SK-N-MC (cell line): ENCODE data around the gene OPN1MW3.
"Not testable (repeated sequence)": the region's sequence is repeated elsewhere in the genome, so short reads cannot be mapped to it uniquely, and the experiment has no call there.

Source experiments
- DNase-seq: peaks from one replicate; pipeline ENCODE4 v3.0.0-alpha.2; 2011; ENCODE audit warnings: low read depth, low spot score
- H3K27ac ChIP-seq: fragments of 200-600 bp; sonication (generic); 2 replicates; pipeline ENCODE4 v1.5.1; 2016; ENCODE audit warnings: mixed run types
- H3K36me3 ChIP-seq: fragments of 200-600 bp; sonication (generic); 2 replicates; pipeline ENCODE4 v1.6.1; 2017; ENCODE audit warnings: antibody characterized with exemption, low read length, mixed read lengths; ENCODE audit not compliant: insufficient read depth
- H3K4me3 ChIP-seq: fragments of 200-600 bp; sonication (generic); 2 replicates; pipeline ENCODE4 v1.5.1; 2016
- H3K9ac ChIP-seq: fragments of 200-600 bp; sonication (generic); 2 replicates; pipeline ENCODE4 v1.8.0; 2017; ENCODE audit warnings: mixed run types, mixed read lengths; ENCODE audit not compliant: insufficient read length
- H3K9me3 ChIP-seq: fragments of 200-600 bp; sonication (generic); 2 replicates; pipeline ENCODE4 v1.6.1; 2017; ENCODE audit warnings: low read depth, mild to moderate bottlenecking, antibody characterized with exemption, low read length, moderate library complexity, mixed read lengths
- EZH2 ChIP-seq: fragments of 200-600 bp; sonication (generic); IDR thresholded peaks from one replicate; pipeline ENCODE4 v1.6.1; 2017; ENCODE audit warnings: antibody characterized with exemption
- FOXP2 ChIP-seq: optimal IDR thresholded peaks from 2 replicates; pipeline ENCODE3; 2011; ENCODE audit warnings: mild to moderate bottlenecking, moderate library complexity; ENCODE audit not compliant: insufficient read depth; ENCODE audit errors: extremely low read length, control extremely low read depth
- POLR2AphosphoS5 ChIP-seq: IDR thresholded peaks from 2 replicates; pipeline ENCODE4 v1.6.1; 2012; ENCODE audit warnings: mild to moderate bottlenecking, low read depth, low read length, borderline replicate concordance

Gene OPN1MW3

GRCh38 chrX:154263072-154263471 lies 5.7 kb downstream of the OPN1MW3 start:
- H3K9ac ChIP-seq, H3K36me3 ChIP-seq, H3K9me3 ChIP-seq, H3K4me3 ChIP-seq, H3K27ac ChIP-seq, DNase-seq: not testable (repeated sequence)

GRCh38 chrX:154269245-154269644 lies 11.9 kb downstream of the OPN1MW3 start:
- not testable (repeated sequence) for H3K9me3 ChIP-seq, H3K9ac ChIP-seq, H3K36me3 ChIP-seq, H3K4me3 ChIP-seq, DNase-seq, H3K27ac ChIP-seq

GRCh38 chrX:154284489-154285338 lies 27.3 kb downstream of the OPN1MW3 start:
- not testable (repeated sequence) for H3K4me3 ChIP-seq, H3K9ac ChIP-seq, DNase-seq, H3K27ac ChIP-seq, H3K36me3 ChIP-seq, H3K9me3 ChIP-seq

GRCh38 chrX:154286406-154286805 lies 29.0 kb downstream of the OPN1MW3 start:
- not testable (repeated sequence) for H3K9ac ChIP-seq, H3K36me3 ChIP-seq, DNase-seq, H3K9me3 ChIP-seq, H3K4me3 ChIP-seq, H3K27ac ChIP-seq

- Histone ChIP-seq H3K9ac (no peak within 1 kb of the TSS), H3K9me3 (no peaks in the 10 kb centered on the region), H3K36me3 (no peaks in the 10 kb centered on the region), H3K4me3 (no peak within 1 kb of the TSS), H3K27ac (no peak within 1 kb of the TSS)
- DNase-seq: no peak
- TF ChIP-seq POLR2AphosphoS5 (no peak), FOXP2 (no peak), EZH2 (no peak)
Observed at GRCh38 chrX:154294791-154295574, 37.6 kb downstream of the OPN1MW3 start, which contains the start of gene TEX28. TEX28 (minus strand) TSS chrX:154295124; CDS start chrX:154292117, 3,007 bp downstream.

- H3K9ac ChIP-seq: no peak within 1 kb of the TSS
- no peak for DNase-seq
- no peak within 1 kb of the TSS for H3K27ac ChIP-seq
- H3K36me3 ChIP-seq: no peaks in the 10 kb centered on the region
- no peaks in the 10 kb centered on the region for H3K9me3 ChIP-seq
- TF ChIP-seq EZH2 (no peak), FOXP2 (no peak)
- no peak within 1 kb of the TSS for H3K4me3 ChIP-seq
Observed at GRCh38 chrX:154295664-154296310, 38.4 kb downstream of the OPN1MW3 start, which contains the start of gene TKTL1. TKTL1 (plus strand) TSS chrX:154295795; CDS start chrX:154295860, 65 bp downstream.

- H3K4me3 ChIP-seq: no peak overlapping the region
- H3K36me3 ChIP-seq: no peaks in the 10 kb centered on the region
- H3K9ac ChIP-seq: no peak overlapping the region
- H3K27ac ChIP-seq: no peak overlapping the region
- TF ChIP-seq FOXP2 (no peak), EZH2 (no peak), POLR2AphosphoS5 (no peak)
- DNase-seq: no peak
- no peaks in the 10 kb centered on the region for H3K9me3 ChIP-seq
Observed at GRCh38 chrX:154296731-154297130, 39.3 kb downstream of the OPN1MW3 start.

GRCh38 chrX:154298312-154298711 lies 40.9 kb downstream of the OPN1MW3 start:
- DNase-seq: no peak
- H3K36me3 ChIP-seq: no peaks in the 10 kb centered on the region
- H3K27ac ChIP-seq: no peak overlapping the region
- TF ChIP-seq FOXP2 (no peak), POLR2AphosphoS5 (no peak), EZH2 (no peak)
- H3K9ac ChIP-seq: no peak overlapping the region
- no peak overlapping the region for H3K4me3 ChIP-seq
- H3K9me3 ChIP-seq: no peaks in the 10 kb centered on the region

- TF ChIP-seq FOXP2 (no peak), POLR2AphosphoS5 (no peak), EZH2 (no peak)
- Histone ChIP-seq H3K4me3 (no peak overlapping the region), H3K9me3 (no peaks in the 10 kb centered on the region), H3K36me3 (no peaks in the 10 kb centered on the region), H3K27ac (no peak overlapping the region), H3K9ac (no peak overlapping the region)
- no peak for DNase-seq
Observed at GRCh38 chrX:154300816-154301215, 43.4 kb downstream of the OPN1MW3 start.

- not testable (repeated sequence) for H3K4me3 ChIP-seq, DNase-seq, H3K9ac ChIP-seq, H3K27ac ChIP-seq, H3K36me3 ChIP-seq, H3K9me3 ChIP-seq
Observed at GRCh38 chrX:154302998-154303397, 45.6 kb downstream of the OPN1MW3 start.
